ENCODE measurements around the gene TOB1. TPM values are rescaled to one million over a fixed set of nuclear protein-coding genes. Genes with fewer than 3 reads are reported as not detected.

Gene TOB1
- total RNA-seq, 1 donor from 2014 or later = 43.9 TPM

- no peaks in the 10 kb centered on the region for H3K36me3 Mint-ChIP-seq (ENCODE audit: insufficient read depth)
- TF ChIP-seq CTCF (IDR thresholded peaks at IDR 0.05; ENCODE audit: unreplicated experiment) = no peak
- H3K4me3 Mint-ChIP-seq (ENCODE audit: low read depth) = no peak overlapping the region
- H3K4me1 Mint-ChIP-seq (ENCODE audit: low read depth) = peaks cover 18% of the 10 kb centered on the region
- peaks cover 25% of the 10 kb centered on the region for H3K27me3 Mint-ChIP-seq
- no peak for DNase-seq (ENCODE audit: low spot score, unreplicated experiment)
- no peaks in the 10 kb centered on the region for H3K9me3 Mint-ChIP-seq (ENCODE audit: low read depth)
- H3K27ac Mint-ChIP-seq = no peak overlapping the region
These were observed 33.8 kb downstream of the TOB1 start for GRCh38 chr17:50832267-50832863.

- DNase-seq (ENCODE audit: low spot score, unreplicated experiment) = no peak
- no peak overlapping the region for H3K27ac Mint-ChIP-seq
- H3K4me1 Mint-ChIP-seq (ENCODE audit: low read depth) = peaks cover 18% of the 10 kb centered on the region
- no peak overlapping the region for H3K4me3 Mint-ChIP-seq (ENCODE audit: low read depth)
- TF ChIP-seq CTCF (IDR thresholded peaks at IDR 0.05; ENCODE audit: unreplicated experiment) = no peak
- H3K36me3 Mint-ChIP-seq (ENCODE audit: insufficient read depth) = no peaks in the 10 kb centered on the region
- peaks cover 22% of the 10 kb centered on the region for H3K27me3 Mint-ChIP-seq
- H3K9me3 Mint-ChIP-seq (ENCODE audit: low read depth) = no peaks in the 10 kb centered on the region
These were observed 34.7 kb downstream of the TOB1 start for GRCh38 chr17:50831471-50831928.

GRCh38 chr17:50830994-50831393 lies 35.2 kb downstream of the TOB1 start:
- Mint-ChIP-seq H3K36me3 (ENCODE audit: insufficient read depth) (no peaks in the 10 kb centered on the region), H3K9me3 (ENCODE audit: low read depth) (no peaks in the 10 kb centered on the region), H3K27ac (no peak overlapping the region), H3K4me3 (ENCODE audit: low read depth) (no peak overlapping the region), H3K27me3 (peaks cover 19% of the 10 kb centered on the region), H3K4me1 (ENCODE audit: low read depth) (peaks cover 18% of the 10 kb centered on the region)
- no peak for TF ChIP-seq CTCF (IDR thresholded peaks at IDR 0.05; ENCODE audit: unreplicated experiment)
- DNase-seq (ENCODE audit: low spot score, unreplicated experiment) = no peak

GRCh38 chr17:50830352-50830751 lies 35.8 kb downstream of the TOB1 start:
- H3K4me1 Mint-ChIP-seq (ENCODE audit: low read depth) = peaks cover 16% of the 10 kb centered on the region
- no peak for DNase-seq (ENCODE audit: low spot score, unreplicated experiment)
- no peak overlapping the region for H3K27ac Mint-ChIP-seq

GRCh38 chr17:50829332-50829731 lies 36.8 kb downstream of the TOB1 start:
- Mint-ChIP-seq H3K27me3 (peaks cover 9% of the 10 kb centered on the region), H3K27ac (no peak overlapping the region), H3K4me1 (ENCODE audit: low read depth) (peaks cover 6% of the 10 kb centered on the region), H3K36me3 (ENCODE audit: insufficient read depth) (no peaks in the 10 kb centered on the region), H3K9me3 (ENCODE audit: low read depth) (no peaks in the 10 kb centered on the region), H3K4me3 (ENCODE audit: low read depth) (no peak overlapping the region)
- no peak for TF ChIP-seq CTCF (IDR thresholded peaks at IDR 0.05; ENCODE audit: unreplicated experiment)
- no peak for DNase-seq (ENCODE audit: low spot score, unreplicated experiment)

More at GRCh38 chr17:50830352-50830751, 35.8 kb downstream of the TOB1 start:
- Mint-ChIP-seq H3K27me3 (peaks cover 16% of the 10 kb centered on the region), H3K9me3 (ENCODE audit: low read depth) (no peaks in the 10 kb centered on the region), H3K4me3 (ENCODE audit: low read depth) (no peak overlapping the region), H3K36me3 (ENCODE audit: insufficient read depth) (no peaks in the 10 kb centered on the region)
- TF ChIP-seq CTCF (IDR thresholded peaks at IDR 0.05; ENCODE audit: unreplicated experiment) = no peak

All from progenitor cell of endocrine pancreas (in vitro differentiated cells).